AG10803 (cell line): Measurements from ENCODE around the gene KLC1.

Source experiments
- DNase-seq: peaks from one replicate; pipeline ENCODE4 v3.0.0; 2010; ENCODE audit warnings: low read depth
- H3K4me3 ChIP-seq: 2 replicates; pipeline ENCODE4 v1.5.1; 2011; ENCODE audit warnings: mild to moderate bottlenecking, low read length, control low read depth
- CTCF ChIP-seq: conservative IDR thresholded peaks from 2 replicates; pipeline ENCODE4 v1.5.1; 2011; ENCODE audit warnings: mild to moderate bottlenecking, low read length, control low read depth, inconsistent platforms

The KLC1 gene

GRCh38 chr14:103737432-103738045, 108.5 kb downstream of the KLC1 start:
- DNase-seq, result no peak
- no peak overlapping the region for H3K4me3 ChIP-seq
- TF ChIP-seq CTCF, result no peak

GRCh38 chr14:103738166-103738565, 109.2 kb downstream of the KLC1 start:
- no peak overlapping the region for H3K4me3 ChIP-seq
- DNase-seq, result peak; percentile 23
- no peak for TF ChIP-seq CTCF

- TF ChIP-seq CTCF, result no peak
- DNase-seq, result no peak
- no peak overlapping the region for H3K4me3 ChIP-seq
Observed at GRCh38 chr14:103738701-103739451, 109.9 kb downstream of the KLC1 start.

- H3K4me3 ChIP-seq, result no peak overlapping the region
- TF ChIP-seq CTCF, result no peak
- no peak for DNase-seq
Observed at GRCh38 chr14:103739466-103739792, 110.4 kb downstream of the KLC1 start.

GRCh38 chr14:103739793-103740501, 110.9 kb downstream of the KLC1 start:
- TF ChIP-seq CTCF, result no peak
- no peak overlapping the region for H3K4me3 ChIP-seq
- DNase-seq, result no peak

GRCh38 chr14:103740991-103741689, 112.1 kb downstream of the KLC1 start:
- no peak overlapping the region for H3K4me3 ChIP-seq
- DNase-seq, result peak; percentile 56
- no peak for TF ChIP-seq CTCF
